ENCODE results near the gene KRT86. TPM values are rescaled to one million over a fixed set of nuclear protein-coding genes. Genes with fewer than 3 reads are reported as not detected.

KRT86 gene
- total RNA-seq, 4 donors from 2014 or later: not detected

GRCh38 chr12:52333321-52333720, 58.9 kb downstream of the KRT86 start:
- Histone ChIP-seq H3K4me3 (no peak overlapping the region), H3K27me3 (no peaks in the 10 kb centered on the region), H3K9me3 (no peaks in the 10 kb centered on the region), H3K36me3 (no peaks in the 10 kb centered on the region), H3K4me1 (peaks cover 0 to 12% (median 0%) of the 10 kb centered on the region in 4 donors), H3K27ac (no peak overlapping the region)
- TF ChIP-seq POLR2A (IDR thresholded peaks at IDR 0.05) (no peak), CTCF (IDR thresholded peaks at IDR 0.05) (no peak)
- DNase-seq: peak in 1 of 3 donors; percentile 21

- H3K4me1 ChIP-seq: peaks cover 0 to 12% (median 0%) of the 10 kb centered on the region in 4 donors
- H3K27me3 ChIP-seq: no peaks in the 10 kb centered on the region
- TF ChIP-seq POLR2A (IDR thresholded peaks at IDR 0.05): no peak
- no peak for TF ChIP-seq CTCF (IDR thresholded peaks at IDR 0.05)
- no peaks in the 10 kb centered on the region for H3K36me3 ChIP-seq
- no peaks in the 10 kb centered on the region for H3K9me3 ChIP-seq
- H3K27ac ChIP-seq: no peak overlapping the region
- DNase-seq: no peak
- H3K4me3 ChIP-seq: no peak overlapping the region
Measured at GRCh38 chr12:52334185-52334584, 59.7 kb downstream of the KRT86 start.

GRCh38 chr12:52335598-52336262, 61.3 kb downstream of the KRT86 start:
- peak in 2 of 3 donors; percentile 82 to 91 for DNase-seq
- Histone ChIP-seq H3K36me3 (no peaks in the 10 kb centered on the region), H3K4me3 (no peak overlapping the region), H3K9me3 (no peaks in the 10 kb centered on the region), H3K27me3 (no peaks in the 10 kb centered on the region), H3K27ac (peak overlapping the region in 2 of 4 donors; percentile 36 to 45), H3K4me1 (peaks cover 0 to 12% (median 0%) of the 10 kb centered on the region in 4 donors)
- no peak for TF ChIP-seq CTCF (IDR thresholded peaks at IDR 0.05)
- TF ChIP-seq POLR2A (IDR thresholded peaks at IDR 0.05): peak in 1 of 2 donors; percentile 15

- no peaks in the 10 kb centered on the region for H3K36me3 ChIP-seq
- peaks cover 0 to 12% (median 0%) of the 10 kb centered on the region in 4 donors for H3K4me1 ChIP-seq
- H3K4me3 ChIP-seq: no peak overlapping the region
- TF ChIP-seq CTCF (IDR thresholded peaks at IDR 0.05): no peak
- TF ChIP-seq POLR2A (IDR thresholded peaks at IDR 0.05): no peak
- no peaks in the 10 kb centered on the region for H3K27me3 ChIP-seq
- no peak for DNase-seq
- no peak overlapping the region for H3K27ac ChIP-seq
- no peaks in the 10 kb centered on the region for H3K9me3 ChIP-seq
Measured at GRCh38 chr12:52336641-52337040, 62.2 kb downstream of the KRT86 start.

- TF ChIP-seq CTCF (IDR thresholded peaks at IDR 0.05): no peak
- H3K4me1 ChIP-seq: peaks cover 0 to 12% (median 0%) of the 10 kb centered on the region in 4 donors
- no peaks in the 10 kb centered on the region for H3K9me3 ChIP-seq
- DNase-seq: no peak
- H3K36me3 ChIP-seq: no peaks in the 10 kb centered on the region
- H3K27ac ChIP-seq: no peak overlapping the region
- H3K27me3 ChIP-seq: no peaks in the 10 kb centered on the region
- no peak overlapping the region for H3K4me3 ChIP-seq
Measured at GRCh38 chr12:52337054-52337453, 62.6 kb downstream of the KRT86 start.

Measured in Peyer's patch (tissue), 4 donors.